Measurements from ENCODE around the gene MEIS1.

MEIS1 gene

DNA sequence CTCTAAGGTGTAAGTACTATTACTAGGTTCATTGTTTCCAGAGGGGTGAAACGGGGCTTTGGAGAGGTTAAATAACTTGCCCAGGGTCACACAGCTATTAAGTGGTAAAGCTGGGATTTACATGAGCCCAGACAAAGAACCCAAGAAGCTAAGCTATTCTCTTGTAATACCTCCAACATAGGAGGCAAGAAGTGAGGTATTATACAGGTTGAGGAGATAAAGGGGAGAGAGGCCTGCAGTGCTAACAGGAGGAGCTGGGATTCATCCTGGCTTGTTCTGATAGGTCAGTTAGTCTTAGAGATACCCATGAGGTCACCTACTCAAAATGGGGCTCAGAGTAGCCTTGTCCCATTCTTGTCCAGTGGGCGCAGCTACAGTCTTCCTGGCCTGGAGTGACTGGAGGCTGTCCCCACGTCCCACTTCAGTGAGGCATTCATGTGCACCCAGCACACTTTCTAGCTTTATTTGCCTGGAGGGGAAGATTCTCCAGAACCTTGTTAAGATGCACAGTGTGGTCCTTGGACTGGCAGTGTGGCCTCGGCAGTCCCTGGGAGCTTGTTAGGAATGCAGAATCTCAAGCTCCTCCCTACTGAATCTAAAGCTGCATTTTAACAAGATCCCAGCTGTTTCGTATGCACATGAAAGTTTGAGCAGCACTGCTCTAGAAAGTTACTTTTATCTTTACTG lies 63.5 kb downstream of the MEIS1 start:
- TF ChIP-seq SIN3A (IDR thresholded peaks at IDR 0.05; ENCODE audit: borderline replicate concordance, insufficient read depth, low read length), result no peak
- no peak for TF ChIP-seq POLR2AphosphoS5 (IDR thresholded peaks at IDR 0.05; ENCODE audit: low read depth, low read length)
- no peak for TF ChIP-seq TAF1 (IDR thresholded peaks at IDR 0.05; ENCODE audit: borderline replicate concordance, insufficient read depth, low read length)
- TF ChIP-seq FOXP2 (optimal IDR thresholded peaks at IDR 0.05; ENCODE audit: borderline replicate concordance, extremely low read depth, extremely low read length, insufficient read depth), result no peak
- TF ChIP-seq, protein P1, sequence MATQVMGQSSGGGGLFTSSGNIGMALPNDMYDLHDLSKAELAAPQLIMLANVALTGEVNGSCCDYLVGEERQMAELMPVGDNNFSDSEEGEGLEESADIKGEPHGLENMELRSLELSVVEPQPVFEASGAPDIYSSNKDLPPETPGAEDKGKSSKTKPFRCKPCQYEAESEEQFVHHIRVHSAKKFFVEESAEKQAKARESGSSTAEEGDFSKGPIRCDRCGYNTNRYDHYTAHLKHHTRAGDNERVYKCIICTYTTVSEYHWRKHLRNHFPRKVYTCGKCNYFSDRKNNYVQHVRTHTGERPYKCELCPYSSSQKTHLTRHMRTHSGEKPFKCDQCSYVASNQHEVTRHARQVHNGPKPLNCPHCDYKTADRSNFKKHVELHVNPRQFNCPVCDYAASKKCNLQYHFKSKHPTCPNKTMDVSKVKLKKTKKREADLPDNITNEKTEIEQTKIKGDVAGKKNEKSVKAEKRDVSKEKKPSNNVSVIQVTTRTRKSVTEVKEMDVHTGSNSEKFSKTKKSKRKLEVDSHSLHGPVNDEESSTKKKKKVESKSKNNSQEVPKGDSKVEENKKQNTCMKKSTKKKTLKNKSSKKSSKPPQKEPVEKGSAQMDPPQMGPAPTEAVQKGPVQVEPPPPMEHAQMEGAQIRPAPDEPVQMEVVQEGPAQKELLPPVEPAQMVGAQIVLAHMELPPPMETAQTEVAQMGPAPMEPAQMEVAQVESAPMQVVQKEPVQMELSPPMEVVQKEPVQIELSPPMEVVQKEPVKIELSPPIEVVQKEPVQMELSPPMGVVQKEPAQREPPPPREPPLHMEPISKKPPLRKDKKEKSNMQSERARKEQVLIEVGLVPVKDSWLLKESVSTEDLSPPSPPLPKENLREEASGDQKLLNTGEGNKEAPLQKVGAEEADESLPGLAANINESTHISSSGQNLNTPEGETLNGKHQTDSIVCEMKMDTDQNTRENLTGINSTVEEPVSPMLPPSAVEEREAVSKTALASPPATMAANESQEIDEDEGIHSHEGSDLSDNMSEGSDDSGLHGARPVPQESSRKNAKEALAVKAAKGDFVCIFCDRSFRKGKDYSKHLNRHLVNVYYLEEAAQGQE (IDR thresholded peaks at IDR 0.05; ENCODE audit: insufficient read depth in 1 of 2, low read depth in 2 of 2, low read length in 2 of 2), result no peak

DNA sequence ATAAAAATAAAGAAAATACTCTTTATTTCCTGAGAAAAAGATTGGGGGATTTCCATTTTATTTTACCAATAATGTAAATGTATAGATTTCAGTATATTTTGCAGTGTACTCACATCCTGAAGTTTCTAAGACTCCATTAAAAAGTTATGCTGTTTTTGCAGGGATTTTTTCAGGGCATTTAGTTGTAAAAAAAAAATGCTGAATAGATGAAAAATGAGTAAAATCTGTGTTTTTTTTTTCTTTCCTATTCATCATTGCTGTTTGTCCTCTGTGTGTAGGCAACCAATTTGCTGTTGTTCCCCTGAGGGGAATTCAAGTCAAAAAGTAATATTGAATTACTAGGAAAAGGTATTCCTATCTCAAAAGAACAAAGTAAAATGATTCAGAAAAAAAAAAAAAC lies 66.3 kb downstream of the MEIS1 start:
- no peak for TF ChIP-seq POLR2AphosphoS5 (IDR thresholded peaks at IDR 0.05; ENCODE audit: low read depth, low read length)
- TF ChIP-seq SIN3A (IDR thresholded peaks at IDR 0.05; ENCODE audit: borderline replicate concordance, insufficient read depth, low read length), result no peak
- TF ChIP-seq FOXP2 (optimal IDR thresholded peaks at IDR 0.05; ENCODE audit: borderline replicate concordance, extremely low read depth, extremely low read length, insufficient read depth), result no peak
- TF ChIP-seq TAF1 (IDR thresholded peaks at IDR 0.05; ENCODE audit: borderline replicate concordance, insufficient read depth, low read length), result no peak
- TF ChIP-seq, protein P1 (IDR thresholded peaks at IDR 0.05; ENCODE audit: insufficient read depth in 1 of 2, low read depth in 2 of 2, low read length in 2 of 2), result no peak

DNA sequence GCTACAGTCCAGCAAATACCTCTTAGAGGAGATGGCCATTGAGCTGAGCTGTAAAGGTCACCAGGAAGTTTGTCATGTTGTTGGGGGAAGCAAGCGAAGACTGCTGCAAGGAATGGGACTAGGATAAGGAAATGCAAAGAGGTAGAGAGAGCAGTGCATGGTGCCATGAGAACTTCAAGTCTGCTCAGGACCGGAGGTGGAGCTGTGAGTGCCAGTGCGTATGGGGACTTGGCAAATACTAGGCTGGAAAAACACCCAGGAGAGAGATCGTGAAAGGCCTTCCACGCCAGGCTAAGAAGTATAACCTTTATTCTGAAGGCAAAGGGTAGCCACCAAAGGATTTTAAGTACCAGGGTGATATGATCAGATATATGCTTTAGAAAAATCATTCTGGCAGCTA lies 71.3 kb downstream of the MEIS1 start:
- TF ChIP-seq TAF1 (IDR thresholded peaks at IDR 0.05; ENCODE audit: borderline replicate concordance, insufficient read depth, low read length) (no peak), SIN3A (IDR thresholded peaks at IDR 0.05; ENCODE audit: borderline replicate concordance, insufficient read depth, low read length) (no peak), POLR2AphosphoS5 (IDR thresholded peaks at IDR 0.05; ENCODE audit: low read depth, low read length) (no peak), FOXP2 (optimal IDR thresholded peaks at IDR 0.05; ENCODE audit: borderline replicate concordance, extremely low read depth, extremely low read length, insufficient read depth) (no peak)
- TF ChIP-seq, protein P1 (IDR thresholded peaks at IDR 0.05; ENCODE audit: insufficient read depth in 1 of 2, low read depth in 2 of 2, low read length in 2 of 2), result no peak

DNA sequence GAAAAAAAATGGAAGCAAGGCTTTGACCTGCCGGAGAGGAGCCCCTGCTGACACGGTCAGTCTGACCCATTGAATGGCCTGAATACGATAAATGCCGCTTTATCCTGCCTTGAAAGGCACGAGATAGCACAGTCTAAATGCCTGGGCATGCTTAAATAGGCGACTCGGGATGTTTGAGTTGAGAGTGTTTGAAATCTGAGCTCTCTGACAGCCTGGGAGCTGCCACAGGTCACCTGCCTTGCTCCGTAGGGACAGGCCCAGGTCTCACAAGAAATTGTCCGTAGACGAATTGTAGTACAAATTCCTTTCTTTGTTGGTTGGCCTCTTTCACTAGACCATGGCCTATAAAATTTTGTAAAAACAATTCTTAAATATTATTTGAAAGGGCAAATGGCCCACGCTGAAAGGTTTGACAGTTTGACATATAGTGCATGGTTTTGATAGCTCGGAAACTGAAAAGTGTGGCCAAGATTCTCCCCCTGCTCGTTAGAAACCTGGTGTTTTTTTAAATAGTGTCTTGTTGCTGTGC lies 72.8 kb downstream of the MEIS1 start:
- TF ChIP-seq TAF1 (IDR thresholded peaks at IDR 0.05; ENCODE audit: borderline replicate concordance, insufficient read depth, low read length) (no peak), POLR2AphosphoS5 (IDR thresholded peaks at IDR 0.05; ENCODE audit: low read depth, low read length) (no peak), SIN3A (IDR thresholded peaks at IDR 0.05; ENCODE audit: borderline replicate concordance, insufficient read depth, low read length) (no peak), FOXP2 (optimal IDR thresholded peaks at IDR 0.05; ENCODE audit: borderline replicate concordance, extremely low read depth, extremely low read length, insufficient read depth) (no peak)
- TF ChIP-seq, protein P1 (IDR thresholded peaks at IDR 0.05; ENCODE audit: insufficient read depth in 1 of 2, low read depth in 2 of 2, low read length in 2 of 2), result no peak

Measured in PFSK-1 (cell line).